Caco-2 (cell line): ENCODE measurements around the gene FARS2. TPM values are rescaled to one million over a fixed set of nuclear protein-coding genes. Genes with fewer than 3 reads are reported as not detected.

Experiments
- BruUV-seq: library from RNA; stranded (reverse); fragments of 400-500 nt; replicated peaks from 2 replicates; lab custom pipeline; 2021; lab: Mats Ljungman, UMichigan
- CTCF ChIA-PET: fragments of 300-600 bp; sonication (Branson Sonifier 250); formaldehyde crosslinking; loops from one replicate; lab custom pipeline; 2022; ENCODE audit warnings: antibody characterized with exemption; lab: Charles Lee
- POLR2A ChIA-PET: fragments of 300-600 bp; sonication (Branson Sonifier 250); formaldehyde crosslinking; loops from one replicate; lab custom pipeline; 2022; ENCODE audit warnings: antibody characterized with exemption; lab: Charles Lee
- DNase-seq, 2 experiments: peaks; one replicate each; pipeline versions ENCODE4 v3.0.0 to v3.0.0-alpha.2; 2020 to 2022
- H3K27me3 ChIP-seq: replicated peaks from 2 replicates; pipeline ENCODE4 v1.6.0; 2011; ENCODE audit warnings: low read length; ENCODE audit not compliant: control insufficient read depth, insufficient read depth
- H3K36me3 ChIP-seq: 2 replicates; pipeline ENCODE4 v1.5.1; 2011; ENCODE audit warnings: low read length; ENCODE audit not compliant: control insufficient read depth, insufficient read depth
- H3K4me1 ChIP-seq: fragments of 250-450 bp; sonication (Bioruptor Pico); 2 replicates; pipeline ENCODE4 v1.5.1; 2020; ENCODE audit warnings: mild to moderate bottlenecking
- H3K4me3 ChIP-seq: 2 replicates; pipeline ENCODE4 v1.5.1; 2011; ENCODE audit warnings: low read depth, mild to moderate bottlenecking, control low read depth, low read length
- H3K9me3 ChIP-seq: fragments of 250-450 bp; sonication (Bioruptor Pico); 2 replicates; pipeline ENCODE4 v1.5.1; 2020; ENCODE audit warnings: mild to moderate bottlenecking, moderate library complexity
- H3K27ac Mint-ChIP-seq: one replicate; pipeline ENCODE4 v1.8.0; 2022; ENCODE audit warnings: mixed read lengths; ENCODE audit not compliant: unreplicated experiment
- H3K27me3 Mint-ChIP-seq: one replicate; pipeline ENCODE4 v1.8.0; 2022; ENCODE audit warnings: mixed read lengths; ENCODE audit not compliant: insufficient read depth, unreplicated experiment
- H3K36me3 Mint-ChIP-seq: one replicate; pipeline ENCODE4 v1.8.0; 2022; ENCODE audit warnings: mild to moderate bottlenecking, mixed read lengths; ENCODE audit not compliant: insufficient read depth, unreplicated experiment
- H3K4me1 Mint-ChIP-seq: one replicate; pipeline ENCODE4 v1.8.0; 2022; ENCODE audit warnings: low read depth, mixed read lengths; ENCODE audit not compliant: unreplicated experiment
- H3K4me3 Mint-ChIP-seq: one replicate; pipeline ENCODE4 v1.8.0; 2022; ENCODE audit warnings: mild to moderate bottlenecking, moderate library complexity, mixed read lengths; ENCODE audit not compliant: unreplicated experiment
- H3K9me3 Mint-ChIP-seq: one replicate; pipeline ENCODE4 v1.8.0; 2022; ENCODE audit warnings: mixed read lengths; ENCODE audit not compliant: unreplicated experiment
- CTCF ChIP-seq, 2 experiments: fragments of 200-600 bp in 1 of 2; IDR thresholded peaks; 1 replicate in 1 of 2; 2 replicates in 1 of 2; pipeline versions ENCODE4 v1.5.1 to v1.8.0; 2011 to 2022; ENCODE audit warnings: antibody characterized with exemption in 1 of 2, control low read depth in 1 of 2, inconsistent platforms in 1 of 2, low read depth in 1 of 2, low read length in 1 of 2, mild to moderate bottlenecking in 1 of 2, moderate library complexity in 1 of 2; ENCODE audit not compliant: insufficient read depth in 1 of 2, severe bottlenecking in 1 of 2, unreplicated experiment in 1 of 2
- intact Hi-C: fragments of 100-400 bp; cut with micrococcal nuclease; formaldehyde crosslinking; loops from one replicate; pipeline ENCODE4 v1.10.0; 2022; ENCODE audit not compliant: unreplicated experiment
- total RNA-seq: library from RNA; stranded (reverse); gene quantifications from 2 replicates; pipeline ENCODE4 v1.2.3, GENCODE V29; 2022

Gene FARS2
- total RNA-seq, 1 experiment from 2014 or later: 15.4 TPM

DNA sequence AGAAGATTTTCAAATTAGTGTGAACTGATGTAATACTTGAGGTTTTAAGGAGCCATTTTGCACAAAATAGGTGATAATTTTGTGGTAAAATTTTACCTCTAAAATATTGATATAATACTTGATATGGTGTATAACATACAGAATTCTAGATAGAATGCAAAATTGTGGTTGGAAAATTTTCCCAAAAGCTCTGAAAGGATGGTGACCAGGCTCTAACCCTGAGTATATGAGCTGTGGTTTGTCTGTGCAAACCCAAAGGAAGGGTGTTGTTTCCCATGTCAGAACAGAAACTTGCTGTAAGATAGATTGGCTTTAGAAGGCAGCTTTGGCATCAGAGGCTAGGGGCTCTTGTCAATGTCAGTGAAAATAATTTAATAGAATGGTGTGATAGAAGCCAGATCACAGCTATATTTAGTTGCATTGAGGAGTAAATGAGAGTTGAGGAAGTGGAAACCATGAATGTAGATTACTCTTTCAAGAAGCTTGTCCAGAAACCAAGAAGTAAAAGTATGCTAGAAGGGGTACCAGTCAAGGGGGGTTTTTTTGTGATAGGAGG lies 257.7 kb downstream of the FARS2 start:
- no peaks in the 10 kb centered on the region for H3K9me3 Mint-ChIP-seq
- TF ChIP-seq CTCF (IDR thresholded peaks at IDR 0.05; ENCODE audit: insufficient read depth in 1 of 2, low read depth in 1 of 2, low read length in 1 of 2, severe bottlenecking in 1 of 2, unreplicated experiment in 1 of 2): no peak
- H3K27me3 Mint-ChIP-seq: no peaks in the 10 kb centered on the region
- H3K4me3 Mint-ChIP-seq: no peak overlapping the region
- Histone ChIP-seq H3K27me3 (no peaks in the 10 kb centered on the region), H3K9me3 (no peaks in the 10 kb centered on the region), H3K36me3 (no peaks in the 10 kb centered on the region), H3K4me3 (no peak overlapping the region), H3K4me1 (no peaks in the 10 kb centered on the region)
- H3K27ac Mint-ChIP-seq: no peak overlapping the region
- intact Hi-C loops: no loop called here
- no peak for DNase-seq
- CTCF ChIA-PET: interaction anchor here (1.1 kb wide), 1 partner anchor 48 kb away, joined by 3 read pairs; no protein-coding TSS in a partner anchor
- H3K4me1 Mint-ChIP-seq: no peaks in the 10 kb centered on the region
- H3K36me3 Mint-ChIP-seq: no peaks in the 10 kb centered on the region
- POLR2A ChIA-PET: no interaction called here
- no TSS peak for BruUV-seq

GRCh38 chr6:5520796-5521195 lies 259.5 kb downstream of the FARS2 start:
- Mint-ChIP-seq H3K4me3 (no peak overlapping the region), H3K27me3 (no peaks in the 10 kb centered on the region), H3K27ac (no peak overlapping the region), H3K9me3 (no peaks in the 10 kb centered on the region), H3K4me1 (no peaks in the 10 kb centered on the region), H3K36me3 (no peaks in the 10 kb centered on the region)
- ChIA-PET POLR2A (no interaction called here), CTCF (no interaction called here)
- no peaks in the 10 kb centered on the region for H3K9me3 ChIP-seq
- H3K36me3 ChIP-seq: no peaks in the 10 kb centered on the region
- no TSS peak for BruUV-seq
- no peaks in the 10 kb centered on the region for H3K4me1 ChIP-seq
- no peak for TF ChIP-seq CTCF (IDR thresholded peaks at IDR 0.05; ENCODE audit: insufficient read depth in 1 of 2, low read depth in 1 of 2, low read length in 1 of 2, severe bottlenecking in 1 of 2, unreplicated experiment in 1 of 2)
- no peak overlapping the region for H3K4me3 ChIP-seq
- DNase-seq: no peak
- H3K27me3 ChIP-seq: no peaks in the 10 kb centered on the region
- intact Hi-C loops: no loop called here

- no peaks in the 10 kb centered on the region for H3K9me3 Mint-ChIP-seq
- POLR2A ChIA-PET: no interaction called here
- no TSS peak for BruUV-seq
- no peak overlapping the region for H3K4me3 Mint-ChIP-seq
- TF ChIP-seq CTCF (IDR thresholded peaks at IDR 0.05; ENCODE audit: insufficient read depth in 1 of 2, low read depth in 1 of 2, low read length in 1 of 2, severe bottlenecking in 1 of 2, unreplicated experiment in 1 of 2): no peak
- H3K36me3 Mint-ChIP-seq: no peaks in the 10 kb centered on the region
- no peaks in the 10 kb centered on the region for H3K36me3 ChIP-seq
- no peaks in the 10 kb centered on the region for H3K9me3 ChIP-seq
- no peaks in the 10 kb centered on the region for H3K4me1 Mint-ChIP-seq
- H3K27me3 Mint-ChIP-seq: no peaks in the 10 kb centered on the region
- intact Hi-C loops: no loop called here
- no peak for DNase-seq
- H3K27ac Mint-ChIP-seq: no peak overlapping the region
- CTCF ChIA-PET: no interaction called here
- no peaks in the 10 kb centered on the region for H3K27me3 ChIP-seq
- H3K4me3 ChIP-seq: no peak overlapping the region
- H3K4me1 ChIP-seq: no peaks in the 10 kb centered on the region
These were observed 260.0 kb downstream of the FARS2 start for GRCh38 chr6:5521322-5521721.
